SH-SY5Y (cell line): ENCODE results near the gene PDE9A.

Experiments
- GATA2 ChIP-seq: IDR thresholded peaks from 2 replicates; pipeline ENCODE4 v1.6.1; 2011; ENCODE audit warnings: mild to moderate bottlenecking, low read depth, low read length
- GATA3 ChIP-seq: IDR thresholded peaks from 2 replicates; pipeline ENCODE4 v1.6.1; 2011; ENCODE audit warnings: low read depth, mild to moderate bottlenecking, low read length, moderate library complexity

Gene PDE9A

GRCh38 chr21:42754270-42754933 is 101.0 kb downstream of the PDE9A start:
- no peak for TF ChIP-seq GATA3
- no peak for TF ChIP-seq GATA2

GRCh38 chr21:42755031-42755665 is 101.7 kb downstream of the PDE9A start:
- no peak for TF ChIP-seq GATA2
- TF ChIP-seq GATA3, result no peak

GRCh38 chr21:42755766-42756579 is 102.6 kb downstream of the PDE9A start:
- TF ChIP-seq GATA3, result no peak

GRCh38 chr21:42756580-42757250 is 103.3 kb downstream of the PDE9A start:
- TF ChIP-seq GATA2 (no peak), GATA3 (no peak)

- TF ChIP-seq GATA2, result no peak
- TF ChIP-seq GATA3, result no peak
Observed at GRCh38 chr21:42757422-42757821, 104.0 kb downstream of the PDE9A start.

- TF ChIP-seq GATA2 (no peak), GATA3 (no peak)
Observed at GRCh38 chr21:42757826-42758655, 104.6 kb downstream of the PDE9A start.

- TF ChIP-seq GATA2, result no peak
- no peak for TF ChIP-seq GATA3
Observed at GRCh38 chr21:42758721-42759593, 105.5 kb downstream of the PDE9A start.

GRCh38 chr21:42759594-42759927 is 106.1 kb downstream of the PDE9A start:
- no peak for TF ChIP-seq GATA3

GRCh38 chr21:42760361-42760950 is 107.0 kb downstream of the PDE9A start:
- no peak for TF ChIP-seq GATA3
- TF ChIP-seq GATA2, result no peak

GRCh38 chr21:42760951-42761751 is 107.7 kb downstream of the PDE9A start:
- TF ChIP-seq GATA3 (no peak), GATA2 (no peak)

GRCh38 chr21:42761776-42762335 is 108.4 kb downstream of the PDE9A start:
- TF ChIP-seq GATA2 (no peak), GATA3 (no peak)
